Panc1 (cell line): ENCODE results near the gene MYH7. TPM values are rescaled to one million over a fixed set of nuclear protein-coding genes. Genes with fewer than 3 reads are reported as not detected.

Experiments used
- ATAC-seq: fragments of 200-7000 bp; cut with Tn5 transposase; 2 replicates; pipeline ENCODE4 v1.9.1; 2020; ENCODE audit warnings: mild to moderate bottlenecking, moderate library complexity
- BruUV-seq: library from RNA; stranded (reverse); fragments of 400-500 nt; replicated peaks from 2 replicates; lab custom pipeline; 2021; lab: Mats Ljungman, UMichigan
- CTCF ChIA-PET: fragments of 300-600 bp; sonication (Branson Sonifier 250); formaldehyde crosslinking; loops from one replicate; lab custom pipeline; 2022; ENCODE audit warnings: antibody characterized with exemption; lab: Charles Lee
- POLR2A ChIA-PET: fragments of 300-600 bp; sonication (Branson Sonifier 250); formaldehyde crosslinking; loops from one replicate; lab custom pipeline; 2022; ENCODE audit warnings: antibody characterized with exemption; lab: Charles Lee
- DNase-seq: peaks from one replicate; pipeline ENCODE4 v3.0.0-alpha.2; 2010; ENCODE audit warnings: low read depth, low spot score
- H3K27ac ChIP-seq: 2 replicates; pipeline ENCODE4 v1.5.1; 2011; ENCODE audit warnings: mild to moderate bottlenecking, low read length, inconsistent platforms
- H3K27me3 ChIP-seq: fragments of 200-500 bp; sonication (Bioruptor generic); 2 replicates; pipeline ENCODE4 v1.6.0; 2014; ENCODE audit warnings: low read length, inconsistent platforms; ENCODE audit not compliant: control insufficient read depth, insufficient read depth
- H3K36me3 ChIP-seq: fragments of 200-500 bp; sonication (Bioruptor generic); 2 replicates; pipeline ENCODE4 v1.5.1; 2014; ENCODE audit warnings: inconsistent platforms, mild to moderate bottlenecking, low read length, moderate library complexity; ENCODE audit not compliant: control insufficient read depth, insufficient read depth
- H3K4me1 ChIP-seq: 2 replicates; pipeline ENCODE4 v1.5.1; 2011; ENCODE audit warnings: inconsistent platforms, mild to moderate bottlenecking, low read length, moderate library complexity; ENCODE audit not compliant: control insufficient read depth, insufficient read depth
- H3K4me3 ChIP-seq, 2 experiments: 2 replicates each; pipeline ENCODE4 v1.5.1; 2011 to 2012; ENCODE audit warnings: low read depth in 2 of 2, low read length in 2 of 2, mild to moderate bottlenecking in 2 of 2, inconsistent platforms in 1 of 2, moderate library complexity in 1 of 2
- H3K9me3 ChIP-seq: fragments of 200-500 bp; sonication (Bioruptor generic); 2 replicates; pipeline ENCODE4 v1.5.1; 2014; ENCODE audit warnings: low read depth, mild to moderate bottlenecking, inconsistent platforms, low read length, moderate library complexity; ENCODE audit not compliant: control insufficient read depth, insufficient read depth
- POLR2AphosphoS5 ChIP-seq: IDR thresholded peaks from 2 replicates; pipeline ENCODE4 v1.6.1; 2012; ENCODE audit warnings: mild to moderate bottlenecking, low read depth, low read length, moderate library complexity
- SIN3A ChIP-seq: IDR thresholded peaks from 2 replicates; pipeline ENCODE4 v1.6.1; 2012; ENCODE audit warnings: low read depth, mild to moderate bottlenecking, low read length, moderate library complexity, borderline replicate concordance; ENCODE audit not compliant: insufficient read depth
- TCF7L2 ChIP-seq: IDR thresholded peaks from 2 replicates; pipeline ENCODE4 v1.6.1; 2011; ENCODE audit warnings: mild to moderate bottlenecking, low read depth, low read length, inconsistent platforms
- in situ Hi-C: cut with HindIII; loops from 2 replicates; pipeline ENCODE4 v1.10.0; 2016; ENCODE audit warnings: low sequenced_read_pairs, low pct_unique_long_range_greater_than_20kb
- intact Hi-C: fragments of 100-400 bp; cut with micrococcal nuclease; formaldehyde crosslinking; loops from one replicate; pipeline ENCODE4 v1.10.0; 2022; ENCODE audit not compliant: unreplicated experiment
- total RNA-seq: library from RNA; stranded (reverse); gene quantifications from one replicate; pipeline ENCODE4 v1.2.1, GENCODE V29; 2021; ENCODE audit not compliant: unreplicated experiment
- TF ChIP-seq, protein P1 (sequence below): fragments of 450-650 bp; IDR thresholded peaks from 2 replicates; pipeline ENCODE4 v1.5.1; 2017; ENCODE audit warnings: mild to moderate bottlenecking
- TF ChIP-seq, protein P2 (sequence below), 2 experiments: IDR thresholded peaks; 2 replicates each; pipeline ENCODE4 v1.6.1; 2011 to 2012; ENCODE audit warnings: low read depth in 2 of 2, control low read depth in 1 of 2, low read length in 1 of 2, mild to moderate bottlenecking in 1 of 2, moderate library complexity in 1 of 2; ENCODE audit not compliant: insufficient read depth in 1 of 2

Gene MYH7
- total RNA-seq, 1 experiment from 2014 or later: not detected

DNA sequence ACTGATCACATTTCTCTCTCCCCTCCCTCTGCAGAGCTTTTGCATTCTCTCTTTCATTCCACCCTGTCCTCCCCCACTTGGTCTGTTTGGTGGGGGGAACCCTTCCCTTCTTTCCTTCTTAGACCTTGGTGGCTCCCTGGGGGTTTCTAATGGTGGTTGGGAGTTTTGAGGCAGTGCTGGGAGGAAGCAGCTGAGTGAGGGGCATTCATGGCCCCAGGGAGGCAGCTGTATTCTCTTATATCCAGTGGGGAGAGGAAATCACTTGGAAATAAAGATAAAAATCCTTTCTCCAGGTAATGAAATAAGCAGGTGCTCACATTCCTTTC is 47.3 kb upstream of the MYH7 start:
- Histone ChIP-seq H3K27ac (no peak overlapping the region), H3K36me3 (peaks cover 8% of the 10 kb centered on the region), H3K4me3 (no peak overlapping the region), H3K27me3 (no peaks in the 10 kb centered on the region), H3K4me1 (no peaks in the 10 kb centered on the region), H3K9me3 (no peaks in the 10 kb centered on the region)
- no peak for ATAC-seq
- POLR2A ChIA-PET: no interaction called here
- TF ChIP-seq, protein P1, sequence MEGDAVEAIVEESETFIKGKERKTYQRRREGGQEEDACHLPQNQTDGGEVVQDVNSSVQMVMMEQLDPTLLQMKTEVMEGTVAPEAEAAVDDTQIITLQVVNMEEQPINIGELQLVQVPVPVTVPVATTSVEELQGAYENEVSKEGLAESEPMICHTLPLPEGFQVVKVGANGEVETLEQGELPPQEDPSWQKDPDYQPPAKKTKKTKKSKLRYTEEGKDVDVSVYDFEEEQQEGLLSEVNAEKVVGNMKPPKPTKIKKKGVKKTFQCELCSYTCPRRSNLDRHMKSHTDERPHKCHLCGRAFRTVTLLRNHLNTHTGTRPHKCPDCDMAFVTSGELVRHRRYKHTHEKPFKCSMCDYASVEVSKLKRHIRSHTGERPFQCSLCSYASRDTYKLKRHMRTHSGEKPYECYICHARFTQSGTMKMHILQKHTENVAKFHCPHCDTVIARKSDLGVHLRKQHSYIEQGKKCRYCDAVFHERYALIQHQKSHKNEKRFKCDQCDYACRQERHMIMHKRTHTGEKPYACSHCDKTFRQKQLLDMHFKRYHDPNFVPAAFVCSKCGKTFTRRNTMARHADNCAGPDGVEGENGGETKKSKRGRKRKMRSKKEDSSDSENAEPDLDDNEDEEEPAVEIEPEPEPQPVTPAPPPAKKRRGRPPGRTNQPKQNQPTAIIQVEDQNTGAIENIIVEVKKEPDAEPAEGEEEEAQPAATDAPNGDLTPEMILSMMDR: no peak
- TF ChIP-seq POLR2AphosphoS5 (no peak), TCF7L2 (no peak), SIN3A (no peak)
- TF ChIP-seq, protein P2, sequence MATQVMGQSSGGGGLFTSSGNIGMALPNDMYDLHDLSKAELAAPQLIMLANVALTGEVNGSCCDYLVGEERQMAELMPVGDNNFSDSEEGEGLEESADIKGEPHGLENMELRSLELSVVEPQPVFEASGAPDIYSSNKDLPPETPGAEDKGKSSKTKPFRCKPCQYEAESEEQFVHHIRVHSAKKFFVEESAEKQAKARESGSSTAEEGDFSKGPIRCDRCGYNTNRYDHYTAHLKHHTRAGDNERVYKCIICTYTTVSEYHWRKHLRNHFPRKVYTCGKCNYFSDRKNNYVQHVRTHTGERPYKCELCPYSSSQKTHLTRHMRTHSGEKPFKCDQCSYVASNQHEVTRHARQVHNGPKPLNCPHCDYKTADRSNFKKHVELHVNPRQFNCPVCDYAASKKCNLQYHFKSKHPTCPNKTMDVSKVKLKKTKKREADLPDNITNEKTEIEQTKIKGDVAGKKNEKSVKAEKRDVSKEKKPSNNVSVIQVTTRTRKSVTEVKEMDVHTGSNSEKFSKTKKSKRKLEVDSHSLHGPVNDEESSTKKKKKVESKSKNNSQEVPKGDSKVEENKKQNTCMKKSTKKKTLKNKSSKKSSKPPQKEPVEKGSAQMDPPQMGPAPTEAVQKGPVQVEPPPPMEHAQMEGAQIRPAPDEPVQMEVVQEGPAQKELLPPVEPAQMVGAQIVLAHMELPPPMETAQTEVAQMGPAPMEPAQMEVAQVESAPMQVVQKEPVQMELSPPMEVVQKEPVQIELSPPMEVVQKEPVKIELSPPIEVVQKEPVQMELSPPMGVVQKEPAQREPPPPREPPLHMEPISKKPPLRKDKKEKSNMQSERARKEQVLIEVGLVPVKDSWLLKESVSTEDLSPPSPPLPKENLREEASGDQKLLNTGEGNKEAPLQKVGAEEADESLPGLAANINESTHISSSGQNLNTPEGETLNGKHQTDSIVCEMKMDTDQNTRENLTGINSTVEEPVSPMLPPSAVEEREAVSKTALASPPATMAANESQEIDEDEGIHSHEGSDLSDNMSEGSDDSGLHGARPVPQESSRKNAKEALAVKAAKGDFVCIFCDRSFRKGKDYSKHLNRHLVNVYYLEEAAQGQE (IDR thresholded peaks at IDR 0.05; ENCODE audit: insufficient read depth in 1 of 2, low read depth in 2 of 2, low read length in 1 of 2): no peak
- no peak for DNase-seq
- intact Hi-C loops: no loop called here
- CTCF ChIA-PET: no interaction called here
- BruUV-seq: no TSS peak
- in situ Hi-C loops: no loop called here

DNA sequence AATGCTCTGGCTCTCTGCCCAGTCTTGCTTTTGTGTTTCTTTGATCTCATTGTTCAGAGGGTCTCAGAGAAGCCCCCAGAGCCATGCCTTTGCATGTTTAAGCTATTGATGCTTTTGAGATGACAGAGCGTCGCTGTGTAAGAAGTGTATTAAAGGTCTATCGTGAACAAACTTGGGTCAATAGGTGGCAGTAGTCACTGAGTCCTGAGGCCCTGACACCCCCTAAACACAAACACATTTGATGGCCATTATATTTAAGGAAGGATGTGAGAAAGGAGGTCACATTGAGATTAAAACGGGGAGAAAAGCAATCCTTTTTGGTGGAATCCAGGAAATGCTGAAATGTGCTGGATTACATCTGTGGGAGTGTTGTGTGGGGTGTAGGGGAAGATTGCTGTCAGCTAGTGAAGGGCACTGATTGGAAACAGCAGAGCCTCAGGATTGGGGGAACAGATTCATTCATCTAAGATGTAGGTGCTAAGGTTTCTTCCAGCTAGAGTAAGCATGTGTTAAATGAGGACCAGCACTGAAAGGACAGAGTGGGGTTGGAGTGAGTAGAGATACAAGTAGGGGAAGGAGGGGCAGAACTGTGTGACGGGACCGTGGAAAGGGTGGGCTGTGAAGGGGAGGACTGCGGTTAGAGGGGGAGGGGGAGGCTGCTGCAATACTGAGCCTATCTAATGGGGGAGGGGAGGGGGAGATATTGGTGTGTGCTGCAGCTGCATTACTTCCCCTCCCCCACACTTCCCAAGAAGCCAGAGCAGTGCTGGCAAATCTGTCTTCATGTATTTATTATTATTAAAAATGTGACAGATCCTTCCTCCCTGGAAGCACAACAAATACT is 46.7 kb upstream of the MYH7 start:
- ChIA-PET CTCF (no interaction called here), POLR2A (no interaction called here)
- peaks cover 13% of the 10 kb centered on the region for H3K36me3 ChIP-seq
- H3K27ac ChIP-seq: no peak overlapping the region
- TF ChIP-seq, protein P1: peak; percentile 30
- TF ChIP-seq, protein P2 (IDR thresholded peaks at IDR 0.05; ENCODE audit: insufficient read depth in 1 of 2, low read depth in 2 of 2, low read length in 1 of 2): no peak
- no TSS peak for BruUV-seq
- no peaks in the 10 kb centered on the region for H3K27me3 ChIP-seq
- intact Hi-C loops: no loop called here
- in situ Hi-C loops: no loop called here
- H3K4me3 ChIP-seq: no peak overlapping the region
- ATAC-seq (no peak), DNase-seq (no peak)
- H3K4me1 ChIP-seq: no peaks in the 10 kb centered on the region
- no peaks in the 10 kb centered on the region for H3K9me3 ChIP-seq
